GM19463 (cell line): ENCODE results near the gene HCN1.

Experiments used
- ATAC-seq: cut with Tn5 transposase; IDR thresholded peaks from one replicate; pipeline ENCODE4 v1.9.1; 2021; ENCODE audit warnings: mild to moderate bottlenecking, moderate library complexity; ENCODE audit not compliant: unreplicated experiment

The HCN1 gene

GRCh38 chr5:45696206-45696836 is at the start of gene HCN1:
TSS of gene HCN1 (minus strand) at chr5:45696380.
- peak; percentile 99 for ATAC-seq

- no peak for ATAC-seq
Observed at GRCh38 chr5:45741110-45741509, 44.9 kb upstream of the HCN1 start.

GRCh38 chr5:45737153-45737552 is 41.0 kb upstream of the HCN1 start:
- no peak for ATAC-seq

- no peak for ATAC-seq
Observed at GRCh38 chr5:45725537-45725936, 29.4 kb upstream of the HCN1 start.

GRCh38 chr5:45697201-45697600 is 1.0 kb upstream of the HCN1 start:
- ATAC-seq: no peak

GRCh38 chr5:45695804-45696156 is 400 bp downstream of the HCN1 start:
- no peak for ATAC-seq

GRCh38 chr5:45694971-45695803 is 993 bp downstream of the HCN1 start:
- ATAC-seq: no peak

GRCh38 chr5:45694255-45694814 is 1.8 kb downstream of the HCN1 start:
- ATAC-seq: no peak

GRCh38 chr5:45692481-45692880 is 3.7 kb downstream of the HCN1 start:
- no peak for ATAC-seq

- ATAC-seq: no peak
Observed at GRCh38 chr5:45691656-45692055, 4.5 kb downstream of the HCN1 start.

- no peak for ATAC-seq
Observed at GRCh38 chr5:45687701-45688100, 8.5 kb downstream of the HCN1 start.

GRCh38 chr5:45686620-45687019 is 9.6 kb downstream of the HCN1 start:
- no peak for ATAC-seq

- no peak for ATAC-seq
Observed at GRCh38 chr5:45684118-45684517, 12.1 kb downstream of the HCN1 start.

- ATAC-seq: no peak
Observed at GRCh38 chr5:45680950-45681349, 15.2 kb downstream of the HCN1 start.

- ATAC-seq: no peak
Observed at GRCh38 chr5:45677524-45677923, 18.7 kb downstream of the HCN1 start.

GRCh38 chr5:45672271-45672670 is 23.9 kb downstream of the HCN1 start:
- no peak for ATAC-seq

GRCh38 chr5:45648744-45649143 is 47.4 kb downstream of the HCN1 start:
- no peak for ATAC-seq

GRCh38 chr5:45643056-45643455 is 53.1 kb downstream of the HCN1 start:
- no peak for ATAC-seq

GRCh38 chr5:45642370-45642769 is 53.8 kb downstream of the HCN1 start:
- ATAC-seq: no peak

GRCh38 chr5:45639040-45639439 is 57.1 kb downstream of the HCN1 start:
- ATAC-seq: no peak

- no peak for ATAC-seq
Observed at GRCh38 chr5:45627076-45627656, 69.0 kb downstream of the HCN1 start.

- ATAC-seq: no peak
Observed at GRCh38 chr5:45623832-45624231, 72.3 kb downstream of the HCN1 start.
